Stimulated activated CD4-positive, alpha-beta T cell treated with anti-CD3 and anti-CD28 coated beads, TNF-alpha, amount 100 ng/mL, for 4 hours (primary cell): ENCODE measurements around the gene SENP5.

Source experiments
- DNase-seq, 3 experiments: peaks; one replicate each; pipeline ENCODE4 v3.0.0-alpha.2; 2020; ENCODE audit warnings: low read depth in 3 of 3

Gene SENP5

GRCh38 chr3:196883361-196883760 lies 15.6 kb downstream of the SENP5 start:
- no peak for DNase-seq

GRCh38 chr3:196886144-196886543 lies 18.4 kb downstream of the SENP5 start:
- no peak for DNase-seq

- no peak for DNase-seq
Measured at GRCh38 chr3:196889844-196890708, 22.4 kb downstream of the SENP5 start.

- DNase-seq = no peak
Measured at GRCh38 chr3:196894557-196895295, 27.0 kb downstream of the SENP5 start.

GRCh38 chr3:196896229-196896628 lies 28.5 kb downstream of the SENP5 start:
- DNase-seq = no peak

- DNase-seq = no peak
Measured at GRCh38 chr3:196901768-196902167, 34.0 kb downstream of the SENP5 start.

GRCh38 chr3:196902296-196902695 lies 34.6 kb downstream of the SENP5 start:
- DNase-seq = no peak

- DNase-seq = no peak
Measured at GRCh38 chr3:196903740-196904139, 36.0 kb downstream of the SENP5 start.

GRCh38 chr3:196914866-196915265 lies 47.1 kb downstream of the SENP5 start:
- no peak for DNase-seq

GRCh38 chr3:196915375-196915774 lies 47.7 kb downstream of the SENP5 start:
- DNase-seq = no peak

- DNase-seq = no peak
Measured at GRCh38 chr3:196916221-196916620, 48.5 kb downstream of the SENP5 start.

GRCh38 chr3:196916995-196917394 lies 49.3 kb downstream of the SENP5 start:
- no peak for DNase-seq

GRCh38 chr3:196918968-196919367 lies 51.2 kb downstream of the SENP5 start:
- DNase-seq = no peak

- DNase-seq = no peak
Measured at GRCh38 chr3:196920733-196921132, 53.0 kb downstream of the SENP5 start.

GRCh38 chr3:196927571-196928453 lies 60.1 kb downstream of the SENP5 start:
- no peak for DNase-seq

- DNase-seq = no peak
Measured at GRCh38 chr3:196931157-196931556, 63.4 kb downstream of the SENP5 start.

- DNase-seq = no peak
Measured at GRCh38 chr3:196931828-196932587, 64.3 kb downstream of the SENP5 start.

GRCh38 chr3:196932600-196932999 lies 64.9 kb downstream of the SENP5 start:
- DNase-seq = no peak

GRCh38 chr3:196936288-196936687 lies 68.6 kb downstream of the SENP5 start:
- no peak for DNase-seq

- DNase-seq = no peak
Measured at GRCh38 chr3:196938124-196938523, 70.4 kb downstream of the SENP5 start.

GRCh38 chr3:196938576-196938975 lies 70.9 kb downstream of the SENP5 start:
- no peak for DNase-seq
